WI38 (cell line): ENCODE measurements around the gene AKAP13.

ENCODE experiments used
- H3K4me3 ChIP-seq: 2 replicates; pipeline ENCODE4 v1.5.1; 2011; ENCODE audit warnings: low read depth, mild to moderate bottlenecking, control low read depth, low read length
- TF ChIP-seq, protein P1 (sequence below): IDR thresholded peaks from 2 replicates; pipeline ENCODE4 v1.5.1; 2012; ENCODE audit warnings: low read depth, mild to moderate bottlenecking, control low read depth, low read length

The AKAP13 gene

GRCh38 chr15:85631018-85631417 lies 250.6 kb downstream of the AKAP13 start:
- no peak overlapping the region for H3K4me3 ChIP-seq
- TF ChIP-seq, protein P1, sequence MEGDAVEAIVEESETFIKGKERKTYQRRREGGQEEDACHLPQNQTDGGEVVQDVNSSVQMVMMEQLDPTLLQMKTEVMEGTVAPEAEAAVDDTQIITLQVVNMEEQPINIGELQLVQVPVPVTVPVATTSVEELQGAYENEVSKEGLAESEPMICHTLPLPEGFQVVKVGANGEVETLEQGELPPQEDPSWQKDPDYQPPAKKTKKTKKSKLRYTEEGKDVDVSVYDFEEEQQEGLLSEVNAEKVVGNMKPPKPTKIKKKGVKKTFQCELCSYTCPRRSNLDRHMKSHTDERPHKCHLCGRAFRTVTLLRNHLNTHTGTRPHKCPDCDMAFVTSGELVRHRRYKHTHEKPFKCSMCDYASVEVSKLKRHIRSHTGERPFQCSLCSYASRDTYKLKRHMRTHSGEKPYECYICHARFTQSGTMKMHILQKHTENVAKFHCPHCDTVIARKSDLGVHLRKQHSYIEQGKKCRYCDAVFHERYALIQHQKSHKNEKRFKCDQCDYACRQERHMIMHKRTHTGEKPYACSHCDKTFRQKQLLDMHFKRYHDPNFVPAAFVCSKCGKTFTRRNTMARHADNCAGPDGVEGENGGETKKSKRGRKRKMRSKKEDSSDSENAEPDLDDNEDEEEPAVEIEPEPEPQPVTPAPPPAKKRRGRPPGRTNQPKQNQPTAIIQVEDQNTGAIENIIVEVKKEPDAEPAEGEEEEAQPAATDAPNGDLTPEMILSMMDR: no peak

GRCh38 chr15:85632014-85632413 lies 251.6 kb downstream of the AKAP13 start:
- TF ChIP-seq, protein P1: no peak

DNA sequence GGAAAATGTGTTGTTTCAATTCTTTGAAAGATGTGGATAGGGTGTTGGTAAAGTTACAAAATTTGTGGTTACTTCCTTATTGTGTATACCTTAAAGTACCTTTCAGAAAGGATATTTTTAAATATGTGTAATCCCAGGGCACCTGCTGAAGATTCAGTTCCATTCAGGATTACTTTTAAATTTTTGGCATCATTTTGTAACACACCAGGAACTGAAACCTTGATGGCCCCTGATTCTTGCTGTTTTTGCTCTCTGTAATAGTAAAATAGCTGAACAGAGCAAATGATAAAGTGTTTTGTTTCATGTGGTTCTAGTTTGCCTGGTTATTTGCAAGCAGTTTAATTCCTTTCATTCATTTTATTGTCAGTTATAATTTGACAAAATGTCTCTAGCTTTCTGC lies 253.5 kb downstream of the AKAP13 start:
- no peak overlapping the region for H3K4me3 ChIP-seq
- TF ChIP-seq, protein P1: no peak

More at GRCh38 chr15:85632014-85632413, 251.6 kb downstream of the AKAP13 start:
- no peak overlapping the region for H3K4me3 ChIP-seq

DNA sequence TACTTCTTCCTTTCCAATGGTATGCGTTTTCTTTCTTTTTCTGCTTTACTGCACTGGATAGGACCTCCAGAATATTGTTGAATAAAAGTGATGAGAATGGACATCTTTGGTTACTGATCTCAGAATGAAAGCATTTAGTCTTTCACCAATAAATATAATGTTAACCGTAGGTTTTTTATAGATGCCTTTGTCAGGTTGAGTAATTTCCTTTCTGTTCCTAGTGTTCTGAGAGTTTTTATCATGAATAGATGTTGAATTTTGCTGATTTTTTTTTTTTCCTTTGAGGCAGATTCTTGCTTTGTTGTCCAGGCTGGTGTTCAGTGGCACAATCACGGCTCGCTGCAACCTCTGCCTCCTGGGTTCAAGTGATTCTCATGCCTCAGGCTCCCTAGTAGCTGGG lies 255.9 kb downstream of the AKAP13 start:
- H3K4me3 ChIP-seq: no peak overlapping the region
- TF ChIP-seq, protein P1: no peak

GRCh38 chr15:85639752-85640381 lies 259.5 kb downstream of the AKAP13 start:
- H3K4me3 ChIP-seq: no peak overlapping the region
- TF ChIP-seq, protein P1: no peak

DNA sequence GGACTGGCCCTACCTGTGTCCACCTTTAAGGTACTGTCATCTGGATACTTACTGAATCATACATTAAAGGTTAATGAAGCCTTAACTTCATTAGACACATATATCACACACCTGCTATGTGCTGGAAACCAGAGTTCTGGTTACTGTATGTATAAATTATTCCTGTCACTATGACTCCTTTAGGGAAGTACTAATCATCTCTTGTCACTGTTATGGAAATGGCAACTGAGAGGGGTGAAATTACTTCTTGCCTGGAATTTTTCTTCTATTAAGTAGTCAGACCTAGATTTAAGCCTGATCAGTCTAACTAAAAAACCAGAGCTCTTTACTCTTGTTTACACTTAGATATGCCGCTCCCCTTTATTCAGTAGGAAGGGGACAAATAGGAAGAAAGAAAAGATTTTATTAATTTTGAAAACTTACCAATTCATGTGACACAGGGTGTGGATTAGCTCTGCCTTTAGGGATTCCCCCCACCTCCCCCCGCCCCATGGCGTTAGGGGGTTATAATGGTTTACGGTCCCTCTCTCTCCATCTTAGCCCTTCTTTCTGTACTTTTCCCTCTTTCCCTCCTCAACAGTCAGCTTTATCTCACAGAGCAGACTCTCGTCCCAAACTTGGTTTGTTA lies 261.8 kb downstream of the AKAP13 start:
- TF ChIP-seq, protein P1: no peak
- no peak overlapping the region for H3K4me3 ChIP-seq

DNA sequence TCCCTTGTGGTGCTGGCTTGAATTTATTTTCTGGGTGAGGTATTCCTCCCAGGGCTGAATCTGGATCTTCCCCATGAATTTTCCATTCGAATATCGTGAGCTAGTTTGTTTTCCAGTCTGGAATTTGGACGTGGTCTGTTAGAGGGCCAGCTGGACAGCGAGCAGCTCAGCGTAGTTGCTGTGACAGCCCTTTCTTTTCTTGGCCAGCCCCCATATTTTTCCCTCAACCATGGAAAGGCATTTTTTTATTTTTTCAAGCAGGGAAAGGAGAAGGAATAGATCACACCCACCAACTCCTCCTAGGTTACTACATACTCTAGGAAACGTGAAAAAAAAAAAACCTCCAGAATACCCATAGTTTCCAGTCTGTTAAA lies 262.3 kb downstream of the AKAP13 start:
- H3K4me3 ChIP-seq: no peak overlapping the region

More for the DNA sequence above, 262.3 kb downstream of the AKAP13 start:
- TF ChIP-seq, protein P1: no peak
